Neural progenitor cell (in vitro differentiated cells): ENCODE results near the gene KLHL29.

Experiments used
- EZH2 ChIP-seq: fragments of 200-600 bp; sonication (generic); IDR thresholded peaks from 2 replicates; pipeline ENCODE4 v1.6.1; 2017; ENCODE audit warnings: antibody characterized with exemption, mild to moderate bottlenecking, moderate library complexity
- EZH2phosphoT487 ChIP-seq: fragments of 200-600 bp; sonication (generic); IDR thresholded peaks from 2 replicates; pipeline ENCODE4 v1.6.1; 2017; ENCODE audit warnings: antibody characterized with exemption
- TF ChIP-seq, protein P1 (sequence below): fragments of 200-600 bp; sonication (generic); IDR thresholded peaks from 2 replicates; pipeline ENCODE4 v1.5.1; 2017; ENCODE audit warnings: antibody characterized with exemption, mild to moderate bottlenecking

DNA sequence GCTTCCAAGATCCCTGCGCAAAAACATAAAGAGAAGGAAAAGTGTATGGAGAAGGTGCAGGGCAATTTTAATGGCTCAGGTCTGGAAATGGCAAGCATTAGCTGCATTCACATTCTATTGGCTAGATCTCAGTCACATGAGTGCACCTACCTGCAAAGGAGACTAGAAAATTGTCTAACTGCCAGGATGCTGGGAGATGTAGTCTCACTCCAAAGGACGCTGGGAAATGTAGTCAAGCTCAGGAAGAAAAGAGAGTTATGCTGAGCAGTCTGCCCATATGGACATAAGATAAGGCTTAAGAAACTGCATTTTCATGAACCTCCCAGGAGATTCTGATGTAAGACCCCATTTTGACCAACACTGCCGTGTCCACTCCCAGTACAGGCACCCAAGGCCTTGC, 9.5 kb upstream of the KLHL29 start:
- no peak for TF ChIP-seq EZH2
- TF ChIP-seq, protein P1, sequence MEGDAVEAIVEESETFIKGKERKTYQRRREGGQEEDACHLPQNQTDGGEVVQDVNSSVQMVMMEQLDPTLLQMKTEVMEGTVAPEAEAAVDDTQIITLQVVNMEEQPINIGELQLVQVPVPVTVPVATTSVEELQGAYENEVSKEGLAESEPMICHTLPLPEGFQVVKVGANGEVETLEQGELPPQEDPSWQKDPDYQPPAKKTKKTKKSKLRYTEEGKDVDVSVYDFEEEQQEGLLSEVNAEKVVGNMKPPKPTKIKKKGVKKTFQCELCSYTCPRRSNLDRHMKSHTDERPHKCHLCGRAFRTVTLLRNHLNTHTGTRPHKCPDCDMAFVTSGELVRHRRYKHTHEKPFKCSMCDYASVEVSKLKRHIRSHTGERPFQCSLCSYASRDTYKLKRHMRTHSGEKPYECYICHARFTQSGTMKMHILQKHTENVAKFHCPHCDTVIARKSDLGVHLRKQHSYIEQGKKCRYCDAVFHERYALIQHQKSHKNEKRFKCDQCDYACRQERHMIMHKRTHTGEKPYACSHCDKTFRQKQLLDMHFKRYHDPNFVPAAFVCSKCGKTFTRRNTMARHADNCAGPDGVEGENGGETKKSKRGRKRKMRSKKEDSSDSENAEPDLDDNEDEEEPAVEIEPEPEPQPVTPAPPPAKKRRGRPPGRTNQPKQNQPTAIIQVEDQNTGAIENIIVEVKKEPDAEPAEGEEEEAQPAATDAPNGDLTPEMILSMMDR, result no peak
- TF ChIP-seq EZH2phosphoT487, result no peak
